Suprapubic skin (tissue), 4 donors: ENCODE measurements around the gene ARHGAP6. TPM values are rescaled to one million over a fixed set of nuclear protein-coding genes. Genes with fewer than 3 reads are reported as not detected.

Experiments used
- DNase-seq, 2 donors: peaks; one replicate each; pipeline ENCODE4 v3.0.0-alpha.2; 2019; ENCODE audit warnings: low spot score in 2 of 2
- H3K27ac ChIP-seq: fragments of 200-600 bp; sonication (generic); one replicate; pipeline ENCODE4 v1.5.1; 2019
- H3K27me3 ChIP-seq: fragments of 200-600 bp; sonication (generic); one replicate; pipeline ENCODE4 v1.5.1; 2019
- H3K36me3 ChIP-seq: fragments of 200-600 bp; sonication (generic); one replicate; pipeline ENCODE4 v1.5.1; 2019
- H3K4me1 ChIP-seq: fragments of 200-600 bp; sonication (generic); one replicate; pipeline ENCODE4 v1.5.1; 2019
- H3K4me3 ChIP-seq: fragments of 200-600 bp; sonication (generic); one replicate; pipeline ENCODE4 v1.5.1; 2019; ENCODE audit warnings: mild to moderate bottlenecking
- H3K9me3 ChIP-seq: fragments of 200-600 bp; sonication (generic); one replicate; pipeline ENCODE4 v1.5.1; 2019
- CTCF ChIP-seq, 2 donors: fragments of 200-600 bp in 1 of 2; fragments of 450-650 bp in 1 of 2; sonication (generic) in 1 of 2; IDR thresholded peaks; one replicate each; pipeline ENCODE4 v1.5.1; 2016 to 2019; ENCODE audit warnings: antibody characterized with exemption in 2 of 2, mild to moderate bottlenecking in 1 of 2, moderate library complexity in 1 of 2
- EP300 ChIP-seq: sonication (generic); formaldehyde crosslinking; IDR thresholded peaks from one replicate; pipeline ENCODE4 v1.6.1; 2017; ENCODE audit warnings: antibody characterized with exemption
- POLR2A ChIP-seq, 2 donors: fragments of 450-650 bp; IDR thresholded peaks; one replicate each; pipeline ENCODE4 v1.6.1; 2017; ENCODE audit warnings: antibody characterized with exemption in 2 of 2, mild to moderate bottlenecking in 2 of 2, moderate library complexity in 2 of 2
- POLR2AphosphoS5 ChIP-seq, 3 donors: sonication (generic); formaldehyde crosslinking; IDR thresholded peaks; one replicate each; pipeline ENCODE4 v1.6.1; 2017; ENCODE audit warnings: antibody characterized with exemption in 3 of 3
- WGBS: methylation state at CpG from one replicate; pipeline ENCODE4 v1.1.5; 2018; 5-methylcytosine and 5-hydroxymethylcytosine counted together
- total RNA-seq, 4 donors: library from RNA; depleted of rRNA; stranded (reverse); fragments of >200 nt; gene quantifications; one replicate each; pipeline ENCODE4 v1.1.0, GENCODE V29; 2016

The ARHGAP6 gene
- total RNA-seq, 4 donors from 2014 or later: 1.6 to 6.7 (median 3.1) TPM

DNA sequence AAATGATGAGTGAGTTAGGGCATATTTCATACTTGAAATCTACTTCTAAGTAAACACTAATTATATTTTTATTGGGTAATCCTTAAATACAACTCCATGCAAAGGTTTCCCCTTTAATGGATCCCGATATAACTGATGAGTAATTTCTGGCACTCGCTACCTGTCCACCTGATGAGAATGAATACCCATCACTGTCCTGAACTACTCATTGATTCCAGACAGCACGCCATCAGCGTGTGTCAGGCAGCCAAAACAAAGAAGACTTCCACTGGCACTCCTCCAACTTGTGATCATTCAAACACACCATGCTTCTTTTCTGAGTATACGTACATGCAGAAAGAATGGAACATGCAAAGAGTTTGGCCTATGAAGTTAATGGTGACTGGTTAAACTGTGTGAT, 485.1 kb downstream of the ARHGAP6 start:
- Histone ChIP-seq H3K27ac (no peak overlapping the region), H3K4me1 (no peaks in the 10 kb centered on the region), H3K4me3 (no peak overlapping the region), H3K36me3 (no peaks in the 10 kb centered on the region), H3K9me3 (no peaks in the 10 kb centered on the region), H3K27me3 (no peaks in the 10 kb centered on the region)
- DNase-seq: no peak
- 49% methylated on average over 5 of the region's 5 CpGs for WGBS
- TF ChIP-seq EP300: no peak
- no peak for TF ChIP-seq POLR2AphosphoS5 (IDR thresholded peaks at IDR 0.05)
- no peak for TF ChIP-seq CTCF (IDR thresholded peaks at IDR 0.05)
- TF ChIP-seq POLR2A (IDR thresholded peaks at IDR 0.05): no peak

DNA sequence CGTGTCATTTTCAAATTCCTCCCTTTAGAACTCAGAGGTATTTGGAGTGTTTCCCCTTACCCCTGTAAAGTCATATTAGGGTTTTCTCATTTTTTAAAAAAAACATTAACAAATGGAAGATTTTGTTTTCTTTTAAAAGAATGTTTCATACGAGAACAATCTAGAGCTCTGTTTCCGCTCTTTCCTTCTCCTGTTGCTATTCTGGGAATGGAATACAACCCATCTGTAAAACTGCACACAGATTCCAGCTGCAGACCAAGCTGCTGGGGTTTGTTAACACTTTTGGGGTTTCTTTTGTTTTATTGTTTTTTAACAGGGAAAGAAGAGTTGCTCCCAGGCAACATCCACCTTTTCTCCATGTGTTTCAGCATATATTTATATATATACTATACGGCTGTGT, 493.3 kb downstream of the ARHGAP6 start:
- Histone ChIP-seq H3K27ac (no peak overlapping the region), H3K4me1 (no peaks in the 10 kb centered on the region), H3K27me3 (no peaks in the 10 kb centered on the region), H3K36me3 (no peaks in the 10 kb centered on the region), H3K9me3 (no peaks in the 10 kb centered on the region), H3K4me3 (no peak overlapping the region)
- DNase-seq: no peak
- TF ChIP-seq POLR2AphosphoS5 (IDR thresholded peaks at IDR 0.05): no peak
- WGBS: 71% methylated on average over 4 of the region's 4 CpGs

- TF ChIP-seq POLR2A (IDR thresholded peaks at IDR 0.05): no peak
- TF ChIP-seq EP300: no peak
- TF ChIP-seq POLR2AphosphoS5 (IDR thresholded peaks at IDR 0.05): no peak
- no peak for TF ChIP-seq CTCF (IDR thresholded peaks at IDR 0.05)
- Histone ChIP-seq H3K27ac (no peak overlapping the region), H3K36me3 (no peaks in the 10 kb centered on the region), H3K4me1 (no peaks in the 10 kb centered on the region), H3K9me3 (no peaks in the 10 kb centered on the region), H3K27me3 (no peaks in the 10 kb centered on the region), H3K4me3 (no peak overlapping the region)
- DNase-seq: no peak
- WGBS: 62% methylated on average over 4 of the region's 4 CpGs
Observed at GRCh38 chrX:11171956-11172355, 493.8 kb downstream of the ARHGAP6 start.

DNA sequence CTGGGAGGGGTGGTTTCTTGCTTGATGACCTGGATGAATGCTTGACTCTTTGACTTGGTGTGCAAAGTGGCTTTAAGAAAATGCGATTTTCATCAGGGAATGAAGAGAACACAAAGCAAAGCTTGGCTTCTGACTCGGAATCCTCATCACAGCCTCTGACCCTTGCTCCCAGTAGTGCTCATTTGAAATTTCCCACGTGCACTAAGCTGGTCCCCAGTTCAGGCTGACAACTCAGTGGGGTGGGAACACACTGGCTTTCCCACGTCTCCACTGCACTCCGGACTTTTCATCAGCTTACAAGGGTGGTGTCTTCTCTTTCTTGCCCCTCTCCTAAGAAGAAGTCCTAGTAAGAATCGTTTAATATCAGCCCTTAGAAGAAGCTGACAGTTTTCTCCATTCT, 501.3 kb downstream of the ARHGAP6 start:
- no peaks in the 10 kb centered on the region for H3K4me1 ChIP-seq
- H3K36me3 ChIP-seq: no peaks in the 10 kb centered on the region
- DNase-seq: no peak
- H3K9me3 ChIP-seq: no peaks in the 10 kb centered on the region
- TF ChIP-seq CTCF (IDR thresholded peaks at IDR 0.05): no peak
- no peak for TF ChIP-seq EP300
- no peak for TF ChIP-seq POLR2AphosphoS5 (IDR thresholded peaks at IDR 0.05)
- TF ChIP-seq POLR2A (IDR thresholded peaks at IDR 0.05): no peak
- H3K27ac ChIP-seq: no peak overlapping the region
- WGBS: 65% methylated on average over 6 of the region's 6 CpGs
- H3K4me3 ChIP-seq: no peak overlapping the region
- H3K27me3 ChIP-seq: no peaks in the 10 kb centered on the region

DNA sequence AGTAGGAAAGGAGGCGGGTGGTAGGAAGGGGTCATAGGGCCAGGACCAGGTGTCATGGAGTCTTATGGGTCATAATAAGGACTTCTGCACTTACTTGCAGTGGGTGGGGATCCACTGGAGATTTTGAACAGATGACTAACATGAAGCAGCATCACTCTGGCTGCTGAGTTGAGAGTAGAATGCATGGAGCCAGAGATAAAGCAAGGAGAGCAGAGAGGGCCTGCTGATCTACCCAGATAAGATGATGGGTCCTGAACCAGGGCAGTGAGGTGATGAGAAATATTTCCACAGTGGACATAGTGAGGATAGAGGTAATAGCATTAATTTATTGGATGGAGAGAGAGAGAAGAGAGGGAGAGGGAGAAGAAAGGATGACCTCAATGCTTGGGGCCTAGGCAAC, 506.6 kb downstream of the ARHGAP6 start:
- H3K27ac ChIP-seq: no peak overlapping the region
- TF ChIP-seq CTCF (IDR thresholded peaks at IDR 0.05) (no peak), POLR2AphosphoS5 (IDR thresholded peaks at IDR 0.05) (no peak), POLR2A (IDR thresholded peaks at IDR 0.05) (no peak), EP300 (no peak)
- no peaks in the 10 kb centered on the region for H3K36me3 ChIP-seq
- DNase-seq: no peak
- H3K9me3 ChIP-seq: no peaks in the 10 kb centered on the region
- H3K4me1 ChIP-seq: no peaks in the 10 kb centered on the region
- no peak overlapping the region for H3K4me3 ChIP-seq
- H3K27me3 ChIP-seq: no peaks in the 10 kb centered on the region
- WGBS: 79% methylated on average over 1 of the region's 1 CpG

DNA sequence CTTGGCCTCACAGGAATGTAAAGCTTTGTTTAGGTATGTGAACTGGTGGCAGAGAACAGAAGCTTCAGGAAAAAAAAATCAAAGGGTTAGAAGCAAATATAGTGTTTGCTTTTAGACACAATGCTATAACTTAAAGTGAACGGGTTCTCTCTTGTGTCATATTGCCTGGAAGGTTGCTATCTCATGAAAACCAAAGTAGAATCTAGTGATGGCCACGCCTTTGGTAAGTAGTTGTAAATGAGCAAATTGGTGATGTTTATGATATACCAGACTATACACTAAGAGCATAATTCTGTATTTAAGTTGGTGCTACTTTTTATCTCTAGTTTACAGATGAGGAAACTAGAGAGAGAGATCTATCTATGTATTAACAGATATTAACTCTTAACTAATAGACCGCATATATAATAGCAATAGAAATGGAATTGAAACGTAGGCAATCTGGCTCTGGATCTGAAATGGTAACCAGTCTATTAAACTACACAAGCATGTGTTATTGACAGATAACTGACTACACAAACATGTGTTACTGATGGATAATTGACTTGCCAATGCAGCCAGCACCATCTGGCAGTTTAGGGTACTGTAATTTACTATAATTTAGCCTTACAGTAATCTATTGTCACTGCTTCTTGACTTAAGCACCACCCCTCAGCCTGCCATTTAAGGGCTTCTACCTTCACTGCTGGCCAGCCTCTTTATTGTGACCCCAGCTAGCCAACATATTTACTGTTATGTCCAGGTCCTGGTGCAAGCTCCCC, 513.7 kb downstream of the ARHGAP6 start:
- TF ChIP-seq POLR2A (IDR thresholded peaks at IDR 0.05) (no peak), CTCF (IDR thresholded peaks at IDR 0.05) (no peak), EP300 (no peak), POLR2AphosphoS5 (IDR thresholded peaks at IDR 0.05) (no peak)
- Histone ChIP-seq H3K36me3 (no peaks in the 10 kb centered on the region), H3K27me3 (no peaks in the 10 kb centered on the region), H3K4me1 (no peaks in the 10 kb centered on the region), H3K9me3 (no peaks in the 10 kb centered on the region), H3K27ac (no peak overlapping the region), H3K4me3 (no peak overlapping the region)
- no peak for DNase-seq
- WGBS: 74% methylated on average over 4 of the region's 4 CpGs
